ENCODE data around the gene SLC8A3. TPM values are rescaled to one million over a fixed set of nuclear protein-coding genes. Genes with fewer than 3 reads are reported as not detected.

SLC8A3 gene
- total and polyA plus RNA-seq, 9 of the 15 experiments (the other 6 are each of a cell fraction or from before 2014, with no cell fraction given) = not detected

DNA sequence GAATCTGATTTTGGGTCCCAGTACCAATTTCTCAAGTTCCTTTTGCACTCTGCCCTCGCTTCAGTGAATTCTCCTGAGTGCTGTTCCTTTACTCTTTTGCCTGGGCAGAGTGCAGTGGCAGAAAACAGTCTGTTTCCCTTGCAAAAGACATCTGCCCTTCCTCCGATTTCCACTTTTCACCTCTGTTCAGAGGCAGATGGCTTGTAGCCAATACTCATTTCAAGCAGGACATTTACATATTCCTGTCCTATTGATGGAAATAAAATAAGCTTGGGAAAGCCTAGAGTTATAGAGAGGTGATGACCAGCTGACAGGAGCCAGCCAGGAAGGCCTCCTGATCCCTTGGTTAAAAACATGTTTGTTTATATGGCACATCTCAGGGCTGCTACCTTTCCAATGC lies 111.0 kb downstream of the SLC8A3 start:
- intact Hi-C loops (cut with micrococcal nuclease) = no loop called here
- CTCF ChIA-PET (ENCODE audit: low intra/inter-chr PET ratio) = no interaction called here
- no peaks in the 10 kb centered on the region for H3K27me3 ChIP-seq (ENCODE audit: control insufficient read depth in 2 of 2, insufficient read depth in 2 of 2, low read length in 2 of 2)
- FAIRE-seq = no peak
- no peak for ATAC-seq
- no TSS peak for BruUV-seq (replicated peaks)
- H3K27ac ChIP-seq (ENCODE audit: extremely low read depth, low read depth, low read length) = no peak overlapping the region
- no peaks in the 10 kb centered on the region for H4K20me1 ChIP-seq (replicated peaks; ENCODE audit: control insufficient read depth, insufficient read depth, low read length)
- no peak for DNase-seq (ENCODE audit: extremely low read depth in 1 of 4, low spot score in 3 of 4)
- H3K36me3 ChIP-seq (ENCODE audit: control insufficient read depth, insufficient read depth, low read length) = no peaks in the 10 kb centered on the region
- H3K9ac ChIP-seq (ENCODE audit: insufficient read depth in 1 of 2, low read depth in 2 of 2, low read length in 2 of 2) = no peak overlapping the region
- no peaks in the 10 kb centered on the region for H3K4me1 ChIP-seq (replicated peaks in 1 of 2; ENCODE audit: control insufficient read depth in 2 of 2, insufficient read depth in 2 of 2, low read length in 2 of 2)
- no peak overlapping the region for H2AFZ ChIP-seq (ENCODE audit: low read depth, low read length)
- H3K79me2 ChIP-seq (ENCODE audit: control insufficient read depth, insufficient read depth, low read length) = no peaks in the 10 kb centered on the region
- H3K4me3 ChIP-seq = no peak overlapping the region
- no peak for TF ChIP-seq HDAC1 (IDR thresholded peaks at IDR 0.05)
- TF ChIP-seq, protein P1, sequence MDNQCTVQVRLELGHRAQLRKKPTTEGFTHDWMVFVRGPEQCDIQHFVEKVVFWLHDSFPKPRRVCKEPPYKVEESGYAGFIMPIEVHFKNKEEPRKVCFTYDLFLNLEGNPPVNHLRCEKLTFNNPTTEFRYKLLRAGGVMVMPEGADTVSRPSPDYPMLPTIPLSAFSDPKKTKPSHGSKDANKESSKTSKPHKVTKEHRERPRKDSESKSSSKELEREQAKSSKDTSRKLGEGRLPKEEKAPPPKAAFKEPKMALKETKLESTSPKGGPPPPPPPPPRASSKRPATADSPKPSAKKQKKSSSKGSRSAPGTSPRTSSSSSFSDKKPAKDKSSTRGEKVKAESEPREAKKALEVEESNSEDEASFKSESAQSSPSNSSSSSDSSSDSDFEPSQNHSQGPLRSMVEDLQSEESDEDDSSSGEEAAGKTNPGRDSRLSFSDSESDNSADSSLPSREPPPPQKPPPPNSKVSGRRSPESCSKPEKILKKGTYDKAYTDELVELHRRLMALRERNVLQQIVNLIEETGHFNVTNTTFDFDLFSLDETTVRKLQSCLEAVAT (IDR thresholded peaks at IDR 0.05) = no peak
- no peak for TF ChIP-seq PCBP1 (IDR thresholded peaks at IDR 0.05; ENCODE audit: low read depth, low read length, poor library complexity, severe bottlenecking)
- no peak for TF ChIP-seq HIVEP1 (CRISPR knock-in tag; IDR thresholded peaks at IDR 0.05)
- no peak for TF ChIP-seq CCNT2 (IDR thresholded peaks at IDR 0.05; ENCODE audit: borderline replicate concordance, extremely low read depth, insufficient read length, low read depth, low read length)
- TF ChIP-seq, protein P2, sequence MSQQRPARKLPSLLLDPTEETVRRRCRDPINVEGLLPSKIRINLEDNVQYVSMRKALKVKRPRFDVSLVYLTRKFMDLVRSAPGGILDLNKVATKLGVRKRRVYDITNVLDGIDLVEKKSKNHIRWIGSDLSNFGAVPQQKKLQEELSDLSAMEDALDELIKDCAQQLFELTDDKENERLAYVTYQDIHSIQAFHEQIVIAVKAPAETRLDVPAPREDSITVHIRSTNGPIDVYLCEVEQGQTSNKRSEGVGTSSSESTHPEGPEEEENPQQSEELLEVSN (IDR thresholded peaks at IDR 0.05; ENCODE audit: borderline replicate concordance in 1 of 2, extremely low read depth in 1 of 2, insufficient read depth in 1 of 2, insufficient read length in 1 of 2, low read depth in 1 of 2, low read length in 1 of 2, poor library complexity in 1 of 2, severe bottlenecking in 1 of 2) = no peak
- TF ChIP-seq NR1H2 (CRISPR knock-in tag; IDR thresholded peaks at IDR 0.05) = no peak
- TF ChIP-seq BRCA1 (IDR thresholded peaks at IDR 0.05) = no peak
- TF ChIP-seq BRCA1 (CRISPR knock-in tag; IDR thresholded peaks at IDR 0.05) = no peak
- TF ChIP-seq, protein P3, sequence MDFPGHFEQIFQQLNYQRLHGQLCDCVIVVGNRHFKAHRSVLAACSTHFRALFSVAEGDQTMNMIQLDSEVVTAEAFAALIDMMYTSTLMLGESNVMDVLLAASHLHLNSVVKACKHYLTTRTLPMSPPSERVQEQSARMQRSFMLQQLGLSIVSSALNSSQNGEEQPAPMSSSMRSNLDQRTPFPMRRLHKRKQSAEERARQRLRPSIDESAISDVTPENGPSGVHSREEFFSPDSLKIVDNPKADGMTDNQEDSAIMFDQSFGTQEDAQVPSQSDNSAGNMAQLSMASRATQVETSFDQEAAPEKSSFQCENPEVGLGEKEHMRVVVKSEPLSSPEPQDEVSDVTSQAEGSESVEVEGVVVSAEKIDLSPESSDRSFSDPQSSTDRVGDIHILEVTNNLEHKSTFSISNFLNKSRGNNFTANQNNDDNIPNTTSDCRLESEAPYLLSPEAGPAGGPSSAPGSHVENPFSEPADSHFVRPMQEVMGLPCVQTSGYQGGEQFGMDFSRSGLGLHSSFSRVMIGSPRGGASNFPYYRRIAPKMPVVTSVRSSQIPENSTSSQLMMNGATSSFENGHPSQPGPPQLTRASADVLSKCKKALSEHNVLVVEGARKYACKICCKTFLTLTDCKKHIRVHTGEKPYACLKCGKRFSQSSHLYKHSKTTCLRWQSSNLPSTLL (IDR thresholded peaks at IDR 0.05) = no peak
- TF ChIP-seq, protein P4, sequence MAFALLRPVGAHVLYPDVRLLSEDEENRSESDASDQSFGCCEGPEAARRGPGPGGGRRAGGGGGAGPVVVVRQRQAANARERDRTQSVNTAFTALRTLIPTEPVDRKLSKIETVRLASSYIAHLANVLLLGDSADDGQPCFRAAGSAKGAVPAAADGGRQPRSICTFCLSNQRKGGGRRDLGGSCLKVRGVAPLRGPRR (CRISPR knock-in tag; IDR thresholded peaks at IDR 0.05) = no peak
- TF ChIP-seq, protein P5, sequence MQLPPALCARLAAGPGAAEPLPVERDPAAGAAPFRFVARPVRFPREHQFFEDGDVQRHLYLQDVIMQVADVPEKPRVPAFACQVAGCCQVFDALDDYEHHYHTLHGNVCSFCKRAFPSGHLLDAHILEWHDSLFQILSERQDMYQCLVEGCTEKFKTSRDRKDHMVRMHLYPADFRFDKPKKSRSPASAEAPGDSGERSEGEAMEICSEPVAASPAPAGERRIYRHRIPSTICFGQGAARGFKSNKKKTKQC (CRISPR knock-in tag; IDR thresholded peaks at IDR 0.05) = no peak
- no peak for TF ChIP-seq MIER1 (IDR thresholded peaks at IDR 0.05; ENCODE audit: low read depth)
- TF ChIP-seq ELF4 (CRISPR knock-in tag; IDR thresholded peaks at IDR 0.05) = no peak
- 0% methylated on average over 2 of the region's 2 CpGs for WGBS (ENCODE audit: insufficient coverage, low coverage, missing lambda C conversion rate)
- in situ Hi-C loops (cut with MboI) = no loop called here
- POLR2A ChIA-PET = no interaction called here
- H3K9me1 ChIP-seq (ENCODE audit: control insufficient read depth, insufficient read depth, low read length) = no peaks in the 10 kb centered on the region
- no peaks in the 10 kb centered on the region for H3K9me3 ChIP-seq (replicated peaks; ENCODE audit: control insufficient read depth, insufficient read depth, low read depth, low read length)
- no peak overlapping the region for H3K4me2 ChIP-seq (ENCODE audit: insufficient read depth, low read length)
